Measurements from ENCODE around the gene BTK. TPM values are rescaled to one million over a fixed set of nuclear protein-coding genes. Genes with fewer than 3 reads are reported as not detected.
A peak's percentile ranks its signal among the peaks of the same experiment; 100 is the strongest.

BTK gene
- total RNA-seq, 2 experiments from 2014 or later = 133 to 140 TPM

- DNase-seq (ENCODE audit: low spot score) = no peak
- Histone ChIP-seq H3K79me2 (ENCODE audit: insufficient read depth, low read depth, low read length) (peaks cover 62% of the 10 kb centered on the region), H3K36me3 (ENCODE audit: insufficient read depth, low read length) (peaks cover 13% of the 10 kb centered on the region), H3K4me2 (ENCODE audit: low read length) (peak overlapping the region; percentile 89), H3K4me1 (ENCODE audit: insufficient read depth, low read length, poor library complexity, severe bottlenecking) (peaks cover 52% of the 10 kb centered on the region), H2AFZ (ENCODE audit: low read length) (no peak overlapping the region; the same call in 1 of the 2 replicates), H3K4me3 (ENCODE audit: low read depth, low read length, poor library complexity, severe bottlenecking) (peak overlapping the region; percentile 96), H3K9me2 (ENCODE audit: insufficient read depth, low read length) (no peaks in the 10 kb centered on the region), H3K9me3 (ENCODE audit: low read length) (no peaks in the 10 kb centered on the region), H4K20me1 (ENCODE audit: insufficient read depth, low read length) (no peaks in the 10 kb centered on the region), H3K27ac (ENCODE audit: low read depth, low read length, poor library complexity, severe bottlenecking) (peak overlapping the region; percentile 91)
- ChIA-PET CTCF (ENCODE audit: unreplicated experiment) (no interaction called here), POLR2A (interaction anchor here (1.4 to 4.2 kb wide), 6 partner anchors 9 to 37 kb away, joined by 3 to 34 read pairs (median 8); partner anchors contain the start of gene TIMM8A)
- intact Hi-C loops (cut with micrococcal nuclease; ENCODE audit: unreplicated experiment) = loop anchor here (10.0 kb wide), 1 partner anchor 462 kb away; the partner anchor contains the start of gene XKRX
- no peak for TF ChIP-seq EZH2phosphoT487 (IDR thresholded peaks at IDR 0.05; ENCODE audit: borderline replicate concordance, low read depth, low read length)
- TF ChIP-seq, protein P1, sequence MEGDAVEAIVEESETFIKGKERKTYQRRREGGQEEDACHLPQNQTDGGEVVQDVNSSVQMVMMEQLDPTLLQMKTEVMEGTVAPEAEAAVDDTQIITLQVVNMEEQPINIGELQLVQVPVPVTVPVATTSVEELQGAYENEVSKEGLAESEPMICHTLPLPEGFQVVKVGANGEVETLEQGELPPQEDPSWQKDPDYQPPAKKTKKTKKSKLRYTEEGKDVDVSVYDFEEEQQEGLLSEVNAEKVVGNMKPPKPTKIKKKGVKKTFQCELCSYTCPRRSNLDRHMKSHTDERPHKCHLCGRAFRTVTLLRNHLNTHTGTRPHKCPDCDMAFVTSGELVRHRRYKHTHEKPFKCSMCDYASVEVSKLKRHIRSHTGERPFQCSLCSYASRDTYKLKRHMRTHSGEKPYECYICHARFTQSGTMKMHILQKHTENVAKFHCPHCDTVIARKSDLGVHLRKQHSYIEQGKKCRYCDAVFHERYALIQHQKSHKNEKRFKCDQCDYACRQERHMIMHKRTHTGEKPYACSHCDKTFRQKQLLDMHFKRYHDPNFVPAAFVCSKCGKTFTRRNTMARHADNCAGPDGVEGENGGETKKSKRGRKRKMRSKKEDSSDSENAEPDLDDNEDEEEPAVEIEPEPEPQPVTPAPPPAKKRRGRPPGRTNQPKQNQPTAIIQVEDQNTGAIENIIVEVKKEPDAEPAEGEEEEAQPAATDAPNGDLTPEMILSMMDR (conservative IDR thresholded peaks at IDR 0.05; ENCODE audit: low read length) = no peak
- no TSS peak for BruUV-seq (replicated peaks)
Measured at GRCh38 chrX:101386542-101386885, 523 bp upstream of the BTK start.

GRCh38 chrX:101385026-101385684, 836 bp downstream of the BTK start:
- ChIA-PET CTCF (ENCODE audit: unreplicated experiment) (no interaction called here), POLR2A (interaction anchor here (1.0 to 4.2 kb wide), 8 partner anchors 8 to 36 kb away, joined by 3 to 34 read pairs (median 6); partner anchors contain the start of gene TIMM8A)
- Histone ChIP-seq H3K9me3 (ENCODE audit: low read length) (no peaks in the 10 kb centered on the region), H3K36me3 (ENCODE audit: insufficient read depth, low read length) (peaks cover 12% of the 10 kb centered on the region), H3K4me2 (ENCODE audit: low read length) (peak overlapping the region; percentile 89), H4K20me1 (ENCODE audit: insufficient read depth, low read length) (no peaks in the 10 kb centered on the region), H3K27ac (ENCODE audit: low read depth, low read length, poor library complexity, severe bottlenecking) (peak overlapping the region; percentile 91), H2AFZ (ENCODE audit: low read length) (no peak overlapping the region), H3K4me1 (ENCODE audit: insufficient read depth, low read length, poor library complexity, severe bottlenecking) (peaks cover 58% of the 10 kb centered on the region), H3K4me3 (ENCODE audit: low read depth, low read length, poor library complexity, severe bottlenecking) (peak overlapping the region; percentile 96), H3K9me2 (ENCODE audit: insufficient read depth, low read length) (no peaks in the 10 kb centered on the region), H3K79me2 (ENCODE audit: insufficient read depth, low read depth, low read length) (peaks cover 68% of the 10 kb centered on the region)
- no TSS peak for BruUV-seq (replicated peaks)
- DNase-seq (ENCODE audit: low spot score) = no peak
- intact Hi-C loops (cut with micrococcal nuclease; ENCODE audit: unreplicated experiment) = loop anchor here (2.0 to 10.0 kb wide), 2 partner anchors 14 to 460 kb away; partner anchors contain the start of gene XKRX
- no peak for TF ChIP-seq EZH2phosphoT487 (IDR thresholded peaks at IDR 0.05; ENCODE audit: borderline replicate concordance, low read depth, low read length)
- TF ChIP-seq, protein P1 (conservative IDR thresholded peaks at IDR 0.05; ENCODE audit: low read length) = no peak
